GM10266 (cell line): ENCODE data around the gene DOCK2.
A peak's percentile ranks its signal among the peaks of the same experiment; 100 is the strongest.

Experiments used
- DNase-seq: peaks from one replicate; pipeline ENCODE4 v3.0.0; 2012; ENCODE audit errors: extremely low spot score
- TF ChIP-seq, protein P1 (sequence below): IDR thresholded peaks from 2 replicates; pipeline ENCODE4 v1.5.1; 2012; ENCODE audit warnings: mild to moderate bottlenecking, low read depth; ENCODE audit not compliant: control insufficient read depth, insufficient read depth; ENCODE audit errors: missing control alignments

DOCK2 gene

DNA sequence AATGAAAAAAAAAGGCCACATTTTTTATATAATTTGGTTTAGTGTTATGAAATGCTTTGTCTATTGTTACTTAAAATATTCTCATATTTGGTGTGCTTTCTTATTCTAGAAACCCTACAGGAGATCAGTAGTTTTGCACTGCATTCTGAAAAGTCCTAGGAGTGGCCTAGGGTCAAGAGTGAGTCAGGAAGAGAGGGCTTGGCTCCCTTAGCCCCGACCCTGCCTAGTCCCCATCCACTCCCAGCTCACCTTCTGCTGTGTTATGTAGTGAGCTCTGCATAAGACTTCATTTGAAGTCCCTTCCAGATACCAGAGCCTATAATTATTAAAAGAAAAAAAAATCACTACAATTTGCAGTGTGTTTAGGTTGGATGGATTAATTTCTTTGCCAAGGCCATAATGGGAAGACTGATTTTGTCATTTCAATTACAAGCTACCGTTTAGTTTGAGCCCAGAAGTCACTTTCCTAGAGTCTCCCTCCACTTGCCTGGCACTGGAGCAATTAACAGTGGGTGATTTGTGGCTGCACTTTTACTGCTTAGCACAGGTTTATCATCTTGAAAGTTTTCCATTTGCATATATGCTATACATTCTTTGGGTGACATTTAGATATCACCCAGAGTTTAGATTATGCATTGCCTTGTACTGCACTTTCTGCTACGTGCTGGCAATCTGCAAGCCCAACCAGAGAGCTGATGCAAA lies 199.9 kb downstream of the DOCK2 start:
- DNase-seq: no peak
- TF ChIP-seq, protein P1, sequence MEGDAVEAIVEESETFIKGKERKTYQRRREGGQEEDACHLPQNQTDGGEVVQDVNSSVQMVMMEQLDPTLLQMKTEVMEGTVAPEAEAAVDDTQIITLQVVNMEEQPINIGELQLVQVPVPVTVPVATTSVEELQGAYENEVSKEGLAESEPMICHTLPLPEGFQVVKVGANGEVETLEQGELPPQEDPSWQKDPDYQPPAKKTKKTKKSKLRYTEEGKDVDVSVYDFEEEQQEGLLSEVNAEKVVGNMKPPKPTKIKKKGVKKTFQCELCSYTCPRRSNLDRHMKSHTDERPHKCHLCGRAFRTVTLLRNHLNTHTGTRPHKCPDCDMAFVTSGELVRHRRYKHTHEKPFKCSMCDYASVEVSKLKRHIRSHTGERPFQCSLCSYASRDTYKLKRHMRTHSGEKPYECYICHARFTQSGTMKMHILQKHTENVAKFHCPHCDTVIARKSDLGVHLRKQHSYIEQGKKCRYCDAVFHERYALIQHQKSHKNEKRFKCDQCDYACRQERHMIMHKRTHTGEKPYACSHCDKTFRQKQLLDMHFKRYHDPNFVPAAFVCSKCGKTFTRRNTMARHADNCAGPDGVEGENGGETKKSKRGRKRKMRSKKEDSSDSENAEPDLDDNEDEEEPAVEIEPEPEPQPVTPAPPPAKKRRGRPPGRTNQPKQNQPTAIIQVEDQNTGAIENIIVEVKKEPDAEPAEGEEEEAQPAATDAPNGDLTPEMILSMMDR: no peak

DNA sequence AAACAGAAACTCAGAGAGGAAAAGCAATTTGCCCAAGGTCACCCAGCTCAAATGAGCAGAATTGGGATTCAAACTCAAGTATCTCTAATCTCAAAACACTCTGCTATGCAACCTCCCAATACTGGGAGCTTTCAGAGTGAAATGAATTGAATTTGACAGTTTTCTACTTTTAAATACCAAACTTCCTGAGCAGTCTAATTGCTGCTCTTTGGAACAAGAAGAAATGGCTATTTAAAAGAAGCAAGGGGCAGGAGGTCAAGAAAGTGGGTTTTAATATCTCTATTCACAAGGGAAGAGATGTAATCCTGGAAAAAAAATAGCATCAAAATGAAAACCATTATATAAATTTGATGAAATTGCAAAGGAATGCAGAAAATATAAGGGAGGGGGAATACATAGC lies 200.6 kb downstream of the DOCK2 start:
- TF ChIP-seq, protein P1: no peak

DNA sequence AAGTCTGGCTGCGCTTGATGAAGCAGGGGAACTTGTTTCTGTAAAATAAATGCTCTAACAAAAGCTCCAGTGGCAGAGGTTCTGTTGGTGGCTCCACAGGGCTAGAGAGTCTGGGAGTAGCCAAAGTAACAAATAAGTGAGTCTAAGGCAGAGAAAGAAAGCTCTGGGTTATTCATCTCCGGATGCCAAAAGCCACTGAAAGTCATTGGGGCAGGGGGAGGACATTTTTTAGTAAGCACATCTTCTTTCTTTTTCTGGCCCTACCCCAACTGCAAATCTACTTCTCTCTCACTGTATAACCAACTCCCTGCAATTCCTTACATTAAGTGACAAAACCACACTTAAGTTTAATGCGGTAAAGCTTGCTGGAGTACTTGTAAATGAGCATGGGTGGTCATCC lies 201.6 kb downstream of the DOCK2 start:
- peak; percentile 50 for DNase-seq
- TF ChIP-seq, protein P1: no peak

More for the DNA sequence above, 200.6 kb downstream of the DOCK2 start:
- no peak for DNase-seq

DNA sequence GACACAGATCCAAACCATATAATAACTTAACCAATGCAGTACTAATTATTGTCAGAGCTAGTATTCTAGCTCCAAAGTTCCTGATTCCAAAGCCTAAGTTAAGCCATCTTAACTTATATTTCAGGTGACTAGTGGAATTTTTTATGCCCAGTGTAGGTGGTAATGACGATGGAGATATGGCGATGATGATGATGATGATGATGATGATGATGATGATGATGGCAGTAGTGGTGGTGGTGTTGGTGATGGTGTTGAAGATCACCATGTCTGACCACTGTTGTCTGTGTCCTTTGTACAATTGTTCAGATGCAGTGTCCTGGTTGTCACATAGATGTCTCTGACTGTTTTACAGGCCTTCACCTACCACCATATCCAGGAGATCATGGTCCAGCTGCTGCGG lies 203.3 kb downstream of the DOCK2 start:
- TF ChIP-seq, protein P1: no peak

DNA sequence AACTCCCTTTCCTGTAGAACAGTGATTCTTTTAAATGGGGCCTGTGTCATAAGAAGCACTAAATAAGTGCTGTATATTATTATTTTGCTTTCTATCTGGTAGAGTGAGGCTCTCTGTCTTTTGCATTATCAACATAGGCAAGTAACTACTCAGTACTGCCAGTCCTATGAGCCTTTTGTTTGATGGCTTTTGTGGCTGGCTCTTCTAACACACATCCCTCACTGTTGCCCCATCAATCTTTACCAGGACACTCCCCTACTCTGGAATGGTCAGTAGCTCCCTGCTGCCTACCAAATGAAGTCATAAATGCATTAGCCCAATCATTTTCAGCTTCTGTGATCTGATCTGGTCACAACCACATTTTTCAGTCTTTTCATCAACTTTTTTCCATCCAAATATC lies 205.6 kb downstream of the DOCK2 start:
- TF ChIP-seq, protein P1: no peak
- no peak for DNase-seq

More for the DNA sequence above, 203.3 kb downstream of the DOCK2 start:
- DNase-seq: no peak

DNA sequence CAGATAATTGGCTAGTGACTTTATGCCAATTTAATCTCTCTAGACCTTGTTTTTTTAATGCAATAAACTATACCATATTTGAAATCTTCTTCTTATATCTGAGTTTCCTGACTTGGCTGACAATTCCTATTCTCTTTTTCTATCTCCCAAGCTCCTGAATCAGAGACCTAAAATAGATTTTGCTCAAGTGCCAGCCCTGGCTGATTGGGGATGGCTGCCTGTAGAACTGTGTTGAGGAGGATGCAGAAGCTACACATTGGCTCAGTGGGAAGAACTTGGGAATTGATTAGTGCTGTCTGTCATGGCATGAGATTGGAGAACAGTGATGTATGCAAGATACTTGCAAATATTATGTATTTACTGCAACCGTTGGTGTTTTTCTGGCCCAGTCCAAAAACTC lies 210.4 kb downstream of the DOCK2 start:
- TF ChIP-seq, protein P1: no peak
- DNase-seq: no peak

DNA sequence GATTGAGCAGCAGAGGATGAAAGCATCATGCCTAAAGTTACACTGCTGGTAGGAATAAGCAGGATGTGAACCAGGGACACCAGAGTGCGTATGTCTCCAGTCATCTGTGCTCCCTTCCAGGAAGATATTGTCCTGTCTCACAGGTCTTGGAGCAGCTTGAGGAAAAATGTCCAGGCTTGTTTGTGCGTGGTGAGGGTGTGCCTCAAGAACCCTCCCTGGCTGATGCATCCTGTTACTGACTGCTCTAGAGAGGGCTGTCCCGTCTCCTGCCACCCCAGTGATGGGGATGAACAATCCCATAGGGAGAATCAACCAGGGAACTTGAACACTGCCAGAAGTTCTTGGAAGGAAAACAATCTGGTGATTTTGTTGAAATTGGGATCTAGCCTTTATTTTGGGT lies 211.2 kb downstream of the DOCK2 start:
- TF ChIP-seq, protein P1: no peak
- DNase-seq: no peak
